GM12865 (cell line): ENCODE results near the gene RASA2.
A peak's percentile ranks its signal among the peaks of the same experiment; 100 is the strongest.

Experiments
- DNase-seq: peaks from one replicate; pipeline ENCODE4 v3.0.0; 2010; ENCODE audit warnings: low read depth
- H3K4me3 ChIP-seq: 2 replicates; pipeline ENCODE4 v1.5.1; 2011; ENCODE audit warnings: mild to moderate bottlenecking, low read depth, low read length, control low read depth
- CTCF ChIP-seq: IDR thresholded peaks from 2 replicates; pipeline ENCODE4 v1.5.1; 2011; ENCODE audit warnings: low read length, control low read depth, low read depth, inconsistent platforms; ENCODE audit not compliant: insufficient read depth; ENCODE audit errors: missing control alignments

RASA2 gene, protein sequence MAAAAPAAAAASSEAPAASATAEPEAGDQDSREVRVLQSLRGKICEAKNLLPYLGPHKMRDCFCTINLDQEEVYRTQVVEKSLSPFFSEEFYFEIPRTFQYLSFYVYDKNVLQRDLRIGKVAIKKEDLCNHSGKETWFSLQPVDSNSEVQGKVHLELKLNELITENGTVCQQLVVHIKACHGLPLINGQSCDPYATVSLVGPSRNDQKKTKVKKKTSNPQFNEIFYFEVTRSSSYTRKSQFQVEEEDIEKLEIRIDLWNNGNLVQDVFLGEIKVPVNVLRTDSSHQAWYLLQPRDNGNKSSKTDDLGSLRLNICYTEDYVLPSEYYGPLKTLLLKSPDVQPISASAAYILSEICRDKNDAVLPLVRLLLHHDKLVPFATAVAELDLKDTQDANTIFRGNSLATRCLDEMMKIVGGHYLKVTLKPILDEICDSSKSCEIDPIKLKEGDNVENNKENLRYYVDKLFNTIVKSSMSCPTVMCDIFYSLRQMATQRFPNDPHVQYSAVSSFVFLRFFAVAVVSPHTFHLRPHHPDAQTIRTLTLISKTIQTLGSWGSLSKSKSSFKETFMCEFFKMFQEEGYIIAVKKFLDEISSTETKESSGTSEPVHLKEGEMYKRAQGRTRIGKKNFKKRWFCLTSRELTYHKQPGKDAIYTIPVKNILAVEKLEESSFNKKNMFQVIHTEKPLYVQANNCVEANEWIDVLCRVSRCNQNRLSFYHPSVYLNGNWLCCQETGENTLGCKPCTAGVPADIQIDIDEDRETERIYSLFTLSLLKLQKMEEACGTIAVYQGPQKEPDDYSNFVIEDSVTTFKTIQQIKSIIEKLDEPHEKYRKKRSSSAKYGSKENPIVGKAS

GRCh38 chr3:141486746-141487520 is at the start of gene RASA2:
TSS of gene RASA2 (plus strand) at chr3:141487027. CDS start at chr3:141487084, 57 bp downstream.
- no peak for TF ChIP-seq CTCF
- peak within 1 kb of the TSS; percentile 71 for H3K4me3 ChIP-seq
- DNase-seq = peak; percentile 86

- DNase-seq = no peak
- no peak for TF ChIP-seq CTCF
- H3K4me3 ChIP-seq = peak overlapping the region; percentile 7; the same call in 1 of the 2 replicates
Measured at GRCh38 chr3:141439589-141439988, 47.2 kb upstream of the RASA2 start.

- no peak overlapping the region; the same call in 1 of the 2 replicates for H3K4me3 ChIP-seq
- DNase-seq = no peak
- TF ChIP-seq CTCF = no peak
Measured at GRCh38 chr3:141440942-141441341, 45.9 kb upstream of the RASA2 start.

DNA sequence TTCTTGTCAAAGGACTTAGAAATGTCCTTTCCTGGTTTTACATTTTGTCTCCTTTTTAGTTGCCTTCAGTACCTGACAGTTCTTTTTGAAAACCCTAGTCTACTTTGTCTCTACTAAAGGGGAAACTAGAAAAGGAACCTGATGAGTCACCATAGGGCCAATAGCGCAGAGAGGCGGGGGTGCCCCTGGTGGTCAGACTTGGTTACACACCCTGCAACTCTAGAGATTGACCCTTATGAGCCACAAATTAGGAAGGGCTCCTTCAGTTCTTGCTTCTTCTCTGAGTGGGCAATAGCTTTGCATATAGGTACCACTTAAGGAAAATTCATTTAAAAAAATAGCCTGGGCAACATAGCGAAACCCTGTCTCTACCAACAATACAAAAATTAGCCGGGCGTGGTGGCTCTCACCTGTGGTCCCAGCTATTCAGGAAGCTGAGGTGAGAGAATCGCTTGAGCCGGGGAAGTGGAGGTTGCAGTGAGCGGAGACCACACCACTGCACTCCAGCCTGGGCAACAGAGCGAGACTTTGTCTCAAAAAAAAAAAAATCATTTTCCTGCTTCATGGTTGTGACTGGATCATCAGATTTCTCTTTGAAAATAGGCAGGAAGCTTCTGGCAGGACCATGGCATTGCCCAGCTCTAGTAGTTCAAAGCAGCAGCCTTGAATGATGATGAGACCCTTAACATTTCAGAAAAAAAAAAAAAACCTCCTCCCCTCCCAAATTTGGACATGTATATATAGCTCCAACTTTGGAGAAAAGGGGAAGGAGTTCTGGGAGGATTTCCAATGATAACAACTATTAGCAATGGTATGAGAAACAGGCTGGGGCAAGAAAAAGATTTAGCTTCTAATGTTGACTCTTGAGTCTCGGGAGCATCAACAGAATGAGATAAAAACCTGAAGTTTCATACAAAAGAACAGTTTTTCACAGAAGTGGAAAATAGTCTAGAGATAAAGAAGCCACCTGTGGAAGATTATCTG is 45.2 kb upstream of the RASA2 start:
- peak; percentile 90 for DNase-seq
- H3K4me3 ChIP-seq = no peak overlapping the region; the same call in 1 of the 2 replicates
- TF ChIP-seq CTCF = peak; percentile 90

DNA sequence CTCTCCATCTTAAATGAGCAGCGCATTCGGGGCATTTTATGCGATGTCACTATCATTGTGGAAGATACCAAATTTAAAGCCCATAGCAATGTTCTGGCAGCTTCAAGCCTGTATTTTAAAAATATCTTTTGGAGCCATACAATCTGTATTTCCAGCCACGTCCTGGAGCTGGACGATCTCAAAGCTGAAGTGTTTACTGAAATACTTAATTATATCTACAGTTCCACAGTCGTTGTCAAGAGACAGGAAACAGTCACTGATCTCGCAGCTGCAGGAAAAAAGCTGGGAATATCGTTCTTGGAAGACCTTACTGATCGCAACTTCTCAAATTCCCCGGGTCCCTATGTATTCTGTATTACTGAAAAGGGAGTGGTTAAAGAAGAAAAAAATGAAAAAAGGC is 44.4 kb upstream of the RASA2 start:
- DNase-seq = no peak
- no peak overlapping the region for H3K4me3 ChIP-seq
- no peak for TF ChIP-seq CTCF
